CD4-positive, alpha-beta T cell treated with Interleukin-4 for 4 hours (primary cell): ENCODE measurements around the gene FAM186B.
A peak's percentile ranks its signal among the peaks of the same experiment; 100 is the strongest.
"Not testable (repeated sequence)": the region's sequence is repeated elsewhere in the genome, so short reads cannot be mapped to it uniquely, and the experiment has no call there.

Source experiments
- DNase-seq: peaks from one replicate; pipeline ENCODE4 v3.0.0-alpha.2; 2020

Gene FAM186B

DNA sequence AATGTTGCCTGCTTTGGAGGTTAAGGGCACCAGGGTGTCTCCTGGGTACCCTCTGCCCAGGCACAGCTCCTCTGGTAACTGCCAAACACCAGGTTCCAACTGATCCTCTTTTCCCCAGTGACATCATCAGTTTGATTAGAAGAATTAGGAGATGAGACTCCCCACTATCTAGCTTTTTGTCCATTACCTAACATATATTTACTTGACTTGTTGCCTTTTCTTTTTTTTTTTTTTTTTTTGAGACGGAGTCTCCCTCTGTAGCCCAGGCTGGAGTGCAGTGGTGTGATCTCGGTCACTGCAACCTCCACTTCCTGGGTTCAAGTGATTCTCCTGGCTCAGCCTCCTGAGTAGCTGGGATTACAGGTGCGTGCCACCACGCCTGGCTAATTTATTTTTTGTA is at the start of gene FAM186B:
FAM186B (minus strand) TSS at position 101 of the 400 bp plus-strand sequence. CDS start 162 bp downstream, outside the sequence.
- DNase-seq, result not testable (repeated sequence)

DNA sequence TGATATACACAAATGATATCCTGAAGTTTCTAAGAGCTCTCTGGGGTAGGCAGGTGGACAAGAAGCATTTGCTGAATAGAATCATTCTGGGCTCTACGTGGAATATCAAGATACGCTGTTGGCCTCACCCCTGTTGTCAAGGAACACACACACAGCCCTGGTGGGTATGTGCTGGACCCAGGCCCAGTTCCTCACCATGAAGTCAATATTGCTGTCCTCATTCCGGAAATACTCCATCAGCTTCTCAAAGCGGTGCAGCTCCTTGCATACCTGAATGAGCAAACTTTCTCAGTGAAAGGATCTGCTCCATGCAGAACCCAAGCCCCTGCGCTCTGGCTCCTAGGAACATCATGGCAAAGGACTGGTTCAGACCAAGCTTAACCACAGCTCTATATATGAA is 49.3 kb upstream of the FAM186B start:
- no peak for DNase-seq

GRCh38 chr12:49652921-49653520 is 47.6 kb upstream of the FAM186B start:
- no peak for DNase-seq

DNA sequence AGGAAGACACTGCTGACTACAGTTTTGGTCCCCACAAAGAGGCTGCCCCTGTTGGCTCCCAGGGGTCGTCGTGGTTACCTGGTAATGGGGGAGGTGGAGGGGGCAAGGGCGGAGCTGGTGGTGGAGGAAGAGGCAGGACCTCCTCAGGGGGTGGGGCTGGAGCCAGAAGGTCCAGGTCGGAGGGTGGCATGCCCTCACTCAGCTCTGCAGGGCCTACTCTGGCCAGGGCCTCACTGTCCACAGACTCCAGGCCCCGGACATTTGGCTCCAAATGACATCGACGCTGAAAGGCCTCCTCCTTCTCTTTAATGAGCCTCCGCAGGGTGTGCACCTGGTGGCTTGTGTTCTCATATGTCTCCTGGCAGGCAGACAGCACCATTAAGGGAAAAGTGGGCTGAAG is 46.4 kb upstream of the FAM186B start:
- no peak for DNase-seq

DNA sequence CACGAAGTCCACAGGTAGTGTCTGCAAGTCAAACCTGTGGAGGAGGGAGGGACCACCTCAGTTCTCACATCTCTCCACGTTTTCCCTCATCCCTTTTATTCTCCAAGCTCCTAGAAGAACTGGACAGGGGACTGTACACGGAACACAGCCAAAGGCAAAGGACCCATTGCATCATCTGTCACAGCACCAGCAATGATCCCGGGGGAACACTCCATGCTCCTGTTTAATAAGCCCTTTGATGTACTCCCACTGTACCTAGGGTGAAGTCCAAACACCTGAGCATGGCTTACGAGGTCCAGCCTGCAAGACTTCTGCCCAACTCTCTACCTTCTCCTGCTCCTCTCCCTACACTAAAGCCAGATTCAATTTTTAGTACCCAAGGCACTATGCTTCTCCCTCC is 44.5 kb upstream of the FAM186B start:
- no peak for DNase-seq

GRCh38 chr12:49649445-49649844 is 44.0 kb upstream of the FAM186B start:
- no peak for DNase-seq

DNA sequence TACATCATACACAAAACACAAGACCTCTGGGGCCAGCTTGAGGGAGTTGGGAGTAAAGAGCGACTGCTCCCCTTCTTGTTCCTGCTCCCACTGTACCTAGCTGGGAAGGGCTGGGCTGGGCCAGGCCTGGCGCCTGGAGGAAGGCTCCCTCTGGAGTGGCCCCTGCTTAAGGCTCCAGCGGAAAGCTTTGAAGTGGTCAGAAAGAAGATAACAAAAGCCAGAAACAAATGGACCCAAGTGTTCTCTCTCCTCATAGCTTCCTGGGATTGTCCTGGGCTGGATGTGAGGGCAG is 43.2 kb upstream of the FAM186B start:
- no peak for DNase-seq

DNA sequence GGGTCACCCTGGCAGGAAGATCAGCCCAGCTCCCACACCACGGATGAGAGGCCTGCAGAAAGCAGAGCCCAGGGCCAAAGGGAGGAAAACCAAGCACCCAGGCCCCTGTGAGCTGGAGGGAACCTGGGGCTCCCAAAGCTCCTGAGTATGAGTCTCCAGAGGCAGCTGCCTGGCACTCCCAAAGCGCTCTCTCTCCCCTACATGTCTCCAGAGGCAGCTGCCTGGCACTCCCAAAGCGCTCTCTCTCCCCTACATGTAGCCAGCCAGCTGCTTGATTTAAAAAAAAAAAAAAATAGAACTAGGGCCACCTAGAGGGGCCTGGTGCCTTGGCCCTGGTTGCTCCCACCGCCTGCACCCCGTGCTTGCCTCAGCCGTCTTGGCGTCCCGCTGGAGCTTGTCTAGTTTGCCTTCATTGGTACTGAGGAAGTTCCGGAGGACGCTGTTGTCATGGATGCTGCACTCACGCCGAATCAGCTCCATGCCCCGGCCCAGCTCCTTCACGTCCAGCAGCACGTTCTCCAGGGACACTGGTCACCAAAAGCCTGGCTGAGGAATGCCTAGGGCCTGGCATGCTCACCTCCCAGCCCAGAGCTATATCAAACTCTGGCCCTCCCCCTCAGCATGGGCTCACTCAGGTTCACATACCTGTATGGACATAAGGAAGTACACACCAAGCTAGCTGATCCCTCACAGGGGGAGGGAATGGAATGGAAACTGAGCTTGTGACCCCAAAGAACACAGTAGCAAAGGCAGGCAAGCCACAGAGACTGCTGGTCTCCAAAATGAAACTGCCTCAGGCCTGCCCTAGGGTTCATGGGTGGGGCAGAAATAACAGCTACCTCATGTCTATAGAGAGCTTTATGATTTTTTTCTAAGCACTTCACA is 42.6 kb upstream of the FAM186B start:
- DNase-seq, result no peak

DNA sequence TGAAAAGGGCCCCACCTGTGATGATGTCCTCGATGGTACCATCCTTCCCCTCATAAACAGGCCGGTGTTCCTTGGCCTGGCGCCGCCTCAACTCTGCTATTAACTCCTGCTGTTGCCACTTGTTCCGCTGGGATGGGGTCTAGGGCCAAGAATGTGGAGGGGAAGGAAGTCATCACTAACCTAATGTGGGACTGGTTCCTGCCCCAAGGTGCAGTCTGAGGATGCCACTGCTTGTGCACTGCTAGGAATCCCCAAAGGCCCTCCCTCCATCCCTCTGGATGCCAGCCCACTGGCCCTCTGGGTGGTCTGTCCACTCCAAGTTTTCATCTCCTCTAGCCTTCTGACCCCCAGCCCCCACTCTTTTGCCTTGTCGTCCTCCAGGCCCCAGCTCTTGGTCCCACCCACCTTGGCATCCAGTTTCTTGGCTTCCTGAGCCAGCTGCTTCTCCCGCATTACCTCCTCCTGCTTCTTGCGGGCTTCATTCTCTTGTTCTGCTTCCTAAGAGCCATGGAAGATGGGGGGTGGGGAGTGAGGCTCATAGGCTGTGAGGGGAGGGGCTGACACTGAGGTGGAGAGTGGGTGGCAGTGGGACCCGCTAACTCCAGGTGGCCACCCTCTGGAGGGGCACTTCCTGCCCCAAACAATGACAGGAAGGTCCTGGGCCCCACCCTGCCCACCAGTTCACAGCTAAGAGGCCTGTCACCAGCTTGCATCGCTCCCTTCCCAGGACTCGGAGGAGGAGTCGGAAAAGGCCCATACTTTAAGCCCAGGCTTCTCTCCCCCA is 41.6 kb upstream of the FAM186B start:
- no peak for DNase-seq

- DNase-seq, result no peak
Observed at GRCh38 chr12:49646331-49646830, 40.9 kb upstream of the FAM186B start.

DNA sequence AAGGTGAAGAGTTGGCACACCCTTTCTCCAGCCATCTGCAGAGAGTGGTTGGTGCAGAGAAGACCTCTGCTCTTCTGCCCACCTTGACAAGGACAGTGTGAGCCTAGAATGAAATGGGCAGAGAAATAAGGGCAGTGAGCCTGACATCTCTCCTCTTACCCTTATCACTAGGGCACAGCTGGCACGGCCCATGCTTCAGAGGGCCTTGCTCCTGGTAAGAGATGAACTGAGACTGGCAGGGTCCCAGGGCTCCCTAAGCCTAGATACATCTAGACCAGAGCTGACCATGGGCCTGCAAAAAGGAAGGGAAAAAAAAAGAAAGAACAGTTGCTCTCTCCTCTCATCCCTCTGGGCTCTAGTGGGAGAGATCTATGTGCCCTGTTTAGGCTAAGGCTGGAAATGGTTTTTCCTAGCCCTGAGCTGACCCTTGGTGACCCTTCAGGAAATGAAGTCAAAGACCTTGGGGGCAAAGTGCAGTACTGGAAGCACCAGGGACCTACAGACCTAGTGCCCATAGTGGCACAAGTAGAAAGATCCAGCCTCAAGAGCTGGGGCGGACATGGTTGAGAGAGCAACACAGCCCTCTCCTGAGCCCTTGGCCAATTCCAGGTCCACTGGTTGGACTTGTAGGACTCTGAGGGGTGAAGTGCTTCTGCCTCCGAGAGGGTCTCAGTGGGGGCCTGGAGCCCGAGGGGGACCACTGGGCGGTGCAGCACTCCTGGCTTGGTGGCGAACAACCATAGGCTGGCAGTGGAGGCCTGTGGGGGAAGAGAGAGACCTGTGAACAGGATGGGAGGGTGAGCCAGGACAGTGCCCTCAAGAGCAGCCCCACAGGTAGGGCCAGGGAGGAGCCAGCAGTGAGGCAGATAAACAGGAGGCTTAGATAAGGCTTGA is 40.0 kb upstream of the FAM186B start:
- DNase-seq, result no peak

GRCh38 chr12:49644620-49644994 is 39.2 kb upstream of the FAM186B start:
- DNase-seq, result peak; percentile 81

- DNase-seq, result no peak
Observed at GRCh38 chr12:49643961-49644619, 38.7 kb upstream of the FAM186B start.

- DNase-seq, result no peak
Observed at GRCh38 chr12:49643135-49643534, 37.7 kb upstream of the FAM186B start.

- DNase-seq, result no peak
Observed at GRCh38 chr12:49642370-49642802, 36.9 kb upstream of the FAM186B start.

- DNase-seq, result no peak
Observed at GRCh38 chr12:49641748-49642369, 36.4 kb upstream of the FAM186B start.

DNA sequence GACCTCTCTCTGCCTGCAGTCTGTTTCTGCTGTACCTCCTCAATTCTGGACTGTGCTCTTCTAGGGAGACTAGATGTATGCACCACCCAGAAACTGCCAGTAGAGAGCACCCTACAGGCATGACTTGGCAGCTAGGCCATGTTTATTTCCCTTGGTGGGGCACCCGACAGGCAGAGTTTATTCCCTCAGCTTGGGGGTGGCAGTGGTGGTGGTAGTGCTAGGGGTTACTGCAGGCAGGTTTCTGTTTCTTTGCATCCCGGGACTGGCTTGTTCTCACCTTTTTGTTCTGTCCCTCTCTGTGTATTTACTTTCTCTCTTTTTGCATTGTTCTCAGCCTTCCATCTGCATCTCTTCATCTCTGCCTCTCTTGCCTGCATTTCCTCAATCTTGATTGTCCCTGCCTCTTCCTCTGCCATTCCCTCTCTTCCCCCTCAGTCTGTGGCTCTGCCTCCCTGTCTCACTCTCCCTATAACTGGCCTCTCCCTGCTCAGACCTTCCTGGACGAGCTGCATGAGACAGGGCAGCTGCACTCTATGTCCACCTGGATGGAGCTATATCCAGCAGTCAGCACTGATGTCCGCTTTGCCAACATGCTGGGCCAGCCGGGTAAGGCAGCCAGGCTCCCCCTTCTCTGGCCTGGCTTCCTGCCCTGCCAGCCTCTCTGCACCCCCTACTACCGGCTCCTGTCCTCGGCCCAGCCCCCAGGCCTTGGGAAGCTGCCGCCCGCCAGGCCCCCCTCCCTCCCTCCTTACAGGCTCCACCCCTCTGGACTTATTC is 31.7 kb upstream of the FAM186B start:
- peak; percentile 57 for DNase-seq

GRCh38 chr12:49636574-49636973 is 31.1 kb upstream of the FAM186B start:
- DNase-seq, result no peak

- DNase-seq, result no peak
Observed at GRCh38 chr12:49635656-49636055, 30.2 kb upstream of the FAM186B start.

- no peak for DNase-seq
Observed at GRCh38 chr12:49635036-49635435, 29.6 kb upstream of the FAM186B start.
